HAP-1 (cell line): Measurements from ENCODE around the gene CELA2B.
A peak's percentile ranks its signal among the peaks of the same experiment; 100 is the strongest.
"Not testable (repeated sequence)": the region's sequence is repeated elsewhere in the genome, so short reads cannot be mapped to it uniquely, and the experiment has no call there.

Experiments
- DNase-seq, 2 experiments: peaks; one replicate each; pipeline ENCODE4 v3.0.0-alpha.2; 2016 to 2020; ENCODE audit warnings: low spot score in 2 of 2
- H3K27me3 ChIP-seq: fragments of 250-450 bp; sonication (Bioruptor Pico); 2 replicates; pipeline ENCODE4 v1.5.1; 2020; ENCODE audit warnings: low read depth, mild to moderate bottlenecking, moderate library complexity
- H3K36me3 ChIP-seq: fragments of 250-450 bp; sonication (Bioruptor Pico); replicated peaks from 2 replicates; pipeline ENCODE4 v1.5.1; 2020; ENCODE audit warnings: mild to moderate bottlenecking
- H3K4me1 ChIP-seq: fragments of 250-450 bp; sonication (Bioruptor Pico); 2 replicates; pipeline ENCODE4 v1.5.1; 2020; ENCODE audit warnings: mild to moderate bottlenecking
- H3K4me3 ChIP-seq: fragments of 250-450 bp; sonication (Bioruptor Pico); 2 replicates; pipeline ENCODE4 v1.5.1; 2020; ENCODE audit warnings: mild to moderate bottlenecking, moderate library complexity
- H3K9me3 ChIP-seq: fragments of 250-450 bp; sonication (Bioruptor Pico); 2 replicates; pipeline ENCODE4 v1.5.1; 2020; ENCODE audit warnings: mild to moderate bottlenecking, moderate library complexity
- in situ Hi-C: fragments of 300-500 bp; cut with MboI; formaldehyde crosslinking; loops from 3 replicates; pipeline ENCODE4 v1.14.3; 2020; ENCODE audit warnings: low sequenced_read_pairs, inconsistent platforms, mixed read lengths

CELA2B gene

GRCh38 chr1:15452216-15452615, 23.7 kb upstream of the CELA2B start:
- no peak for DNase-seq
- Histone ChIP-seq H3K4me3 (no peak overlapping the region), H3K36me3 (no peaks in the 10 kb centered on the region), H3K27me3 (no peaks in the 10 kb centered on the region), H3K9me3 (no peaks in the 10 kb centered on the region), H3K4me1 (no peaks in the 10 kb centered on the region)
- in situ Hi-C loops = no loop called here

GRCh38 chr1:15452866-15453571, 22.9 kb upstream of the CELA2B start:
- in situ Hi-C loops = no loop called here
- no peak for DNase-seq

GRCh38 chr1:15453734-15454133, 22.2 kb upstream of the CELA2B start:
- H3K9me3 ChIP-seq = no peaks in the 10 kb centered on the region
- no peak for DNase-seq
- no peaks in the 10 kb centered on the region for H3K36me3 ChIP-seq
- H3K4me3 ChIP-seq = no peak overlapping the region
- no peaks in the 10 kb centered on the region for H3K4me1 ChIP-seq
- in situ Hi-C loops = no loop called here
- H3K27me3 ChIP-seq = no peaks in the 10 kb centered on the region

More at GRCh38 chr1:15452866-15453571, 22.9 kb upstream of the CELA2B start:
- no peaks in the 10 kb centered on the region for H3K27me3 ChIP-seq
- no peaks in the 10 kb centered on the region for H3K4me1 ChIP-seq
- no peaks in the 10 kb centered on the region for H3K36me3 ChIP-seq
- no peaks in the 10 kb centered on the region for H3K9me3 ChIP-seq
- H3K4me3 ChIP-seq = no peak overlapping the region

GRCh38 chr1:15454256-15454655, 21.6 kb upstream of the CELA2B start:
- Histone ChIP-seq H3K36me3 (no peaks in the 10 kb centered on the region), H3K27me3 (no peaks in the 10 kb centered on the region), H3K4me3 (no peak overlapping the region), H3K9me3 (no peaks in the 10 kb centered on the region), H3K4me1 (no peaks in the 10 kb centered on the region)
- DNase-seq = no peak
- in situ Hi-C loops = no loop called here

GRCh38 chr1:15455522-15455921, 20.4 kb upstream of the CELA2B start:
- Histone ChIP-seq H3K4me3 (no peak overlapping the region), H3K4me1 (no peaks in the 10 kb centered on the region), H3K27me3 (no peaks in the 10 kb centered on the region), H3K36me3 (no peaks in the 10 kb centered on the region), H3K9me3 (no peaks in the 10 kb centered on the region)
- in situ Hi-C loops = no loop called here
- DNase-seq = no peak

- Histone ChIP-seq H3K27me3 (no peaks in the 10 kb centered on the region), H3K4me3 (no peak within 1 kb of the TSS), H3K4me1 (no peaks in the 10 kb centered on the region), H3K9me3 (no peaks in the 10 kb centered on the region), H3K36me3 (no peaks in the 10 kb centered on the region)
- DNase-seq = no peak
- in situ Hi-C loops = no loop called here
Observed at GRCh38 chr1:15456313-15456954, 19.5 kb upstream of the CELA2B start, which contains the start of gene CELA2A. Gene CELA2A, plus strand, starts transcription at chr1:15456732. Its CDS starts 22 bp downstream, at chr1:15456754.

GRCh38 chr1:15457585-15457984, 18.3 kb upstream of the CELA2B start:
- H3K27me3 ChIP-seq = no peaks in the 10 kb centered on the region
- H3K4me3 ChIP-seq = no peak overlapping the region
- no peaks in the 10 kb centered on the region for H3K36me3 ChIP-seq
- no peaks in the 10 kb centered on the region for H3K4me1 ChIP-seq
- no peak for DNase-seq
- no peaks in the 10 kb centered on the region for H3K9me3 ChIP-seq
- in situ Hi-C loops = no loop called here

GRCh38 chr1:15458388-15458787, 17.5 kb upstream of the CELA2B start:
- H3K4me3 ChIP-seq, H3K36me3 ChIP-seq, in situ Hi-C loops, H3K9me3 ChIP-seq, H3K27me3 ChIP-seq, H3K4me1 ChIP-seq, DNase-seq: not testable (repeated sequence)

GRCh38 chr1:15459771-15460707, 15.9 kb upstream of the CELA2B start:
- in situ Hi-C loops = no loop called here
- DNase-seq = peak in 1 of 2 experiments; percentile 51
- no peaks in the 10 kb centered on the region for H3K9me3 ChIP-seq
- H3K4me3 ChIP-seq = no peak overlapping the region
- H3K4me1 ChIP-seq = no peaks in the 10 kb centered on the region
- H3K36me3 ChIP-seq = no peaks in the 10 kb centered on the region
- H3K27me3 ChIP-seq = no peaks in the 10 kb centered on the region

- H3K27me3 ChIP-seq = no peaks in the 10 kb centered on the region
- no peak overlapping the region for H3K4me3 ChIP-seq
- no peaks in the 10 kb centered on the region for H3K9me3 ChIP-seq
- no peak for DNase-seq
- in situ Hi-C loops = no loop called here
- H3K36me3 ChIP-seq = no peaks in the 10 kb centered on the region
- no peaks in the 10 kb centered on the region for H3K4me1 ChIP-seq
Observed at GRCh38 chr1:15460708-15461095, 15.2 kb upstream of the CELA2B start.

- H3K4me1 ChIP-seq, DNase-seq, H3K4me3 ChIP-seq, in situ Hi-C loops, H3K36me3 ChIP-seq, H3K27me3 ChIP-seq, H3K9me3 ChIP-seq: not testable (repeated sequence)
Observed at GRCh38 chr1:15463064-15463800, 12.7 kb upstream of the CELA2B start.

GRCh38 chr1:15463926-15464322, 12.0 kb upstream of the CELA2B start:
- in situ Hi-C loops, H3K4me3 ChIP-seq, H3K9me3 ChIP-seq, H3K4me1 ChIP-seq, H3K36me3 ChIP-seq, DNase-seq, H3K27me3 ChIP-seq: not testable (repeated sequence)

- Histone ChIP-seq H3K9me3 (no peaks in the 10 kb centered on the region), H3K27me3 (no peaks in the 10 kb centered on the region), H3K4me1 (no peaks in the 10 kb centered on the region), H3K4me3 (no peak overlapping the region), H3K36me3 (no peaks in the 10 kb centered on the region)
- in situ Hi-C loops = no loop called here
- no peak for DNase-seq
Observed at GRCh38 chr1:15465674-15466073, 10.2 kb upstream of the CELA2B start.
